ENCODE results near the gene FAM110C. TPM values are rescaled to one million over a fixed set of nuclear protein-coding genes. Genes with fewer than 3 reads are reported as not detected.
A peak's percentile ranks its signal among the peaks of the same experiment; 100 is the strongest.

Gene FAM110C
- total RNA-seq, 1 donor from 2014 or later, result 9.2 TPM

DNA sequence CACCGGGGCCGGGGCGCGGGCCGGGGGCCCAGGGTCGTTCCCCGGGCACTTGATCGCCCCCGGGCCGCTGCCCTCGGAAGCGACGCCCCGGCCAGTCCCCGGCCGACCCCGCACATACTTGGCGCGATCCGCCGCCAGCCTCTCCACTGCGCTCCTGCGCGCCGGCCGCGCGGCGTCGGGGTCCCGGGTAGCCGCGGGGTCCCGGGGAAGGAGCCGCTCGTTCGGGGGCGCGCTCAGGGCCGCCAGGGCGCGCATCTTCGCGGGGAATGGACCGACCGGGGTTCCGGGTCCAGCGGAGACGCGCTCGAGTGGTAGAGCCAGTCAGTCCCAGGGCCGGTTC lies 204 bp downstream of the FAM110C start:
- H3K36me3 ChIP-seq (ENCODE audit: control insufficient read depth, insufficient read depth, low read length), result peaks cover 2% of the 10 kb centered on the region
- no peaks in the 10 kb centered on the region for H3K27me3 ChIP-seq (ENCODE audit: control insufficient read depth, insufficient read depth, low read length)
- peak overlapping the region; percentile 75 for H3K4me3 ChIP-seq (ENCODE audit: low read depth, low read length)
- no peak for DNase-seq (ENCODE audit: low read depth)
- TF ChIP-seq, protein P1, sequence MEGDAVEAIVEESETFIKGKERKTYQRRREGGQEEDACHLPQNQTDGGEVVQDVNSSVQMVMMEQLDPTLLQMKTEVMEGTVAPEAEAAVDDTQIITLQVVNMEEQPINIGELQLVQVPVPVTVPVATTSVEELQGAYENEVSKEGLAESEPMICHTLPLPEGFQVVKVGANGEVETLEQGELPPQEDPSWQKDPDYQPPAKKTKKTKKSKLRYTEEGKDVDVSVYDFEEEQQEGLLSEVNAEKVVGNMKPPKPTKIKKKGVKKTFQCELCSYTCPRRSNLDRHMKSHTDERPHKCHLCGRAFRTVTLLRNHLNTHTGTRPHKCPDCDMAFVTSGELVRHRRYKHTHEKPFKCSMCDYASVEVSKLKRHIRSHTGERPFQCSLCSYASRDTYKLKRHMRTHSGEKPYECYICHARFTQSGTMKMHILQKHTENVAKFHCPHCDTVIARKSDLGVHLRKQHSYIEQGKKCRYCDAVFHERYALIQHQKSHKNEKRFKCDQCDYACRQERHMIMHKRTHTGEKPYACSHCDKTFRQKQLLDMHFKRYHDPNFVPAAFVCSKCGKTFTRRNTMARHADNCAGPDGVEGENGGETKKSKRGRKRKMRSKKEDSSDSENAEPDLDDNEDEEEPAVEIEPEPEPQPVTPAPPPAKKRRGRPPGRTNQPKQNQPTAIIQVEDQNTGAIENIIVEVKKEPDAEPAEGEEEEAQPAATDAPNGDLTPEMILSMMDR (IDR thresholded peaks at IDR 0.05; ENCODE audit: insufficient read depth, low read length, severe bottlenecking), result no peak
- no peak for FAIRE-seq

GRCh38 chr2:45342-46130 lies 769 bp downstream of the FAM110C start:
- FAIRE-seq, result no peak
- no peak for DNase-seq (ENCODE audit: low read depth)
- H3K36me3 ChIP-seq (ENCODE audit: control insufficient read depth, insufficient read depth, low read length), result peaks cover 2% of the 10 kb centered on the region
- TF ChIP-seq, protein P1 (IDR thresholded peaks at IDR 0.05; ENCODE audit: insufficient read depth, low read length, severe bottlenecking), result no peak
- H3K4me3 ChIP-seq (ENCODE audit: low read depth, low read length), result peak overlapping the region; percentile 75
- no peaks in the 10 kb centered on the region for H3K27me3 ChIP-seq (ENCODE audit: control insufficient read depth, insufficient read depth, low read length)

GRCh38 chr2:44748-45341 lies 1.5 kb downstream of the FAM110C start:
- H3K27me3 ChIP-seq (ENCODE audit: control insufficient read depth, insufficient read depth, low read length), result no peaks in the 10 kb centered on the region
- FAIRE-seq, result no peak
- peak overlapping the region; percentile 75 for H3K4me3 ChIP-seq (ENCODE audit: low read depth, low read length)
- DNase-seq (ENCODE audit: low read depth), result peak; percentile 29
- TF ChIP-seq, protein P1 (IDR thresholded peaks at IDR 0.05; ENCODE audit: insufficient read depth, low read length, severe bottlenecking), result no peak
- H3K36me3 ChIP-seq (ENCODE audit: control insufficient read depth, insufficient read depth, low read length), result peaks cover 2% of the 10 kb centered on the region

- TF ChIP-seq, protein P1 (IDR thresholded peaks at IDR 0.05; ENCODE audit: insufficient read depth, low read length, severe bottlenecking), result no peak
- H3K36me3 ChIP-seq (ENCODE audit: control insufficient read depth, insufficient read depth, low read length), result peaks cover 2% of the 10 kb centered on the region
- no peak overlapping the region for H3K4me3 ChIP-seq (ENCODE audit: low read depth, low read length)
- no peak for FAIRE-seq
- no peaks in the 10 kb centered on the region for H3K27me3 ChIP-seq (ENCODE audit: control insufficient read depth, insufficient read depth, low read length)
- no peak for DNase-seq (ENCODE audit: low read depth)
Observed at GRCh38 chr2:42788-43187, 3.5 kb downstream of the FAM110C start.

- Histone ChIP-seq H3K4me3 (ENCODE audit: low read depth, low read length) (no peak overlapping the region), H3K27me3 (ENCODE audit: control insufficient read depth, insufficient read depth, low read length) (no peaks in the 10 kb centered on the region), H3K36me3 (ENCODE audit: control insufficient read depth, insufficient read depth, low read length) (peaks cover 2% of the 10 kb centered on the region)
- FAIRE-seq (no peak), DNase-seq (ENCODE audit: low read depth) (no peak)
- TF ChIP-seq, protein P1 (IDR thresholded peaks at IDR 0.05; ENCODE audit: insufficient read depth, low read length, severe bottlenecking), result no peak
Observed at GRCh38 chr2:40465-40864, 5.8 kb downstream of the FAM110C start.

Measured in bronchial epithelial cell (primary cell).